Heart left ventricle (tissue), 16 donors: ENCODE results near the gene NOC3L. TPM values are rescaled to one million over a fixed set of nuclear protein-coding genes. Genes with fewer than 3 reads are reported as not detected.
A peak's percentile ranks its signal among the peaks of the same experiment; 100 is the strongest.

Source experiments
- ATAC-seq, 4 donors: fragments of 200-7000 bp; cut with Tn5 transposase; one replicate each; pipeline ENCODE4 v1.9.1; 2020 to 2022; ENCODE audit warnings: moderate library complexity in 4 of 4, mild to moderate bottlenecking in 3 of 4, moderate number of reproducible peaks in 1 of 4
- DNase-seq, 5 donors: peaks; one replicate each; pipeline ENCODE4 v3.0.0-alpha.2; 2020
- H3K27ac ChIP-seq, 12 donors: fragments of 200-600 bp; sonication (generic) in 4 of 12; one replicate each; pipeline versions ENCODE4 v1.5.0 to v1.8.0; 2016 to 2022; ENCODE audit warnings: mild to moderate bottlenecking in 2 of 12
- H3K27me3 ChIP-seq, 9 donors: fragments of 200-600 bp; sonication (generic) in 2 of 9; one replicate each; pipeline versions ENCODE4 v1.5.1 to v1.8.0; 2016 to 2022; ENCODE audit warnings: mild to moderate bottlenecking in 3 of 9
- H3K36me3 ChIP-seq, 9 donors: fragments of 200-600 bp; sonication (generic) in 2 of 9; one replicate each; pipeline versions ENCODE4 v1.5.0 to v1.8.0; 2018 to 2022; ENCODE audit warnings: mild to moderate bottlenecking in 2 of 9
- H3K4me1 ChIP-seq, 12 donors: fragments of 200-600 bp; sonication (generic) in 4 of 12; one replicate each; pipeline versions ENCODE4 v1.5.0 to v1.8.0; 2016 to 2022; ENCODE audit warnings: mild to moderate bottlenecking in 3 of 12
- H3K4me3 ChIP-seq, 12 donors: fragments of 200-600 bp; sonication (generic) in 4 of 12; one replicate each; pipeline versions ENCODE4 v1.5.0 to v1.8.0; 2017 to 2022; ENCODE audit warnings: mild to moderate bottlenecking in 9 of 12, moderate library complexity in 4 of 12
- H3K9me3 ChIP-seq, 12 donors: fragments of 200-600 bp; sonication (generic) in 4 of 12; one replicate each; pipeline versions ENCODE4 v1.5.0 to v1.8.0; 2016 to 2022; ENCODE audit warnings: mild to moderate bottlenecking in 1 of 12
- CTCF ChIP-seq, 12 donors: fragments of 200-600 bp; sonication (generic) in 4 of 12; IDR thresholded peaks; one replicate each; pipeline versions ENCODE4 v1.5.0 to v1.8.0; 2018 to 2022; ENCODE audit warnings: antibody characterized with exemption in 12 of 12, mild to moderate bottlenecking in 5 of 12
- POLR2A ChIP-seq, 2 donors: fragments of 450-650 bp; IDR thresholded peaks; one replicate each; pipeline ENCODE4 v1.6.1; 2017; ENCODE audit warnings: antibody characterized with exemption in 2 of 2, mild to moderate bottlenecking in 2 of 2, moderate library complexity in 2 of 2
- WGBS, 4 donors: extraction: QIAGEN DNeasy Blood & Tissue Kit in 2 of 4; methylation state at CpG; one replicate each; pipeline versions ENCODE4 v1.1.5 to v1.1.7; 2013 to 2018; 5-methylcytosine and 5-hydroxymethylcytosine counted together
- intact Hi-C, 10 donors: fragments of 100-400 bp; cut with DNase I; formaldehyde crosslinking; loops; one replicate each; pipeline versions ENCODE4 v1.11.1 to v1.14.2; 2022
- polyA plus RNA-seq, 2 donors: library from polyadenylated mRNA; stranded (reverse); fragments of 200-250 nt; gene quantifications; one replicate each; pipeline ENCODE4 v1.2.3, GENCODE V29; 2013
- total RNA-seq, 9 donors: library from RNA; depleted of rRNA in 2 of 9; stranded (reverse); fragments of >200 nt in 2 of 9; fragmentation: NEBNext Ultra II Directional in 3 of 9; extraction: Animal tissue kit (Norgen Biotek cat#: 25700) in 3 of 9; gene quantifications; one replicate each; pipeline versions ENCODE4 v1.1.0 to v1.2.4, GENCODE V29; 2016 to 2023
- donor health status: ischemic (EF 13 %, LVEDD 7.1; RV severe dilation, severe dysfunction).
- donor health status: healthy with polysubstance abuse.
- donor health status: DM: no; HTN: yes; CAD: no.
- donor health status: DM: no; HTN: no; CAD: no.
- donor health status: ischemic (EF 25% LVEDD 6.9; RV normal size, moderate dysfunction).
- donor health status: ischemic (EF 25% LVEDD 5.7; RV mildly dilated, moderate dysfunction).
- donor health status: healthy.
- donor health status: DM: yes; HTN: yes; CAD: no.
- donor health status: ischemic (EF 35%, LVEDD 5.7; RV mildly dilated, moderate dysfunction).
- donor health status: nonischemic (EF 11% LVEDD 7.7; RV severe dilation, severe dysfunction).
- donor health status: DM: yes; HTN: yes; CAD: no.
- donor health status: PGD.
- donor health status: ischemic (EF 29% LVEDD 5.4; RV normal size, mild dysfunction).
- donor health status: nonischemic (EF 23%, LVEDD 6.1; RV moderate dilation, normal function).

NOC3L gene
- total and polyA plus RNA-seq, 11 donors: 2.2 to 12.0 (median 8.2) TPM

- TF ChIP-seq POLR2A (IDR thresholded peaks at IDR 0.05): no peak
- no peak for TF ChIP-seq CTCF (IDR thresholded peaks at IDR 0.05)
- peak in 2 of 4 donors; percentile 35 to 45 for ATAC-seq
- peaks cover 0 to 6% (median 0%) of the 10 kb centered on the region in 9 donors for H3K27me3 ChIP-seq
- H3K36me3 ChIP-seq: no peaks in the 10 kb centered on the region
- H3K27ac ChIP-seq: peak overlapping the region; percentile 84 to 99 (median 94)
- H3K4me3 ChIP-seq: peak overlapping the region; percentile 73 to 99 (median 87)
- no peaks in the 10 kb centered on the region for H3K9me3 ChIP-seq
- DNase-seq: peak in 4 of 5 donors; percentile 26 to 70 (median 38)
- 0% methylated on average over 14 to 77 of the region's 77 CpGs for WGBS, 4 donors
- peaks cover 0 to 30% (median 17%) of the 10 kb centered on the region in 12 donors for H3K4me1 ChIP-seq
- intact Hi-C loops: loop anchor here in 9 of 10 donors (1.0 to 5.0 kb wide), 6 partner anchors 36 to 42 kb away; partner anchors contain the start of gene NOC3L (in 7 of the 9)
These were observed 40.2 kb upstream of the NOC3L start for GRCh38 chr10:94402843-94403379.

- intact Hi-C loops: loop anchor here in 9 of 10 donors (1.0 to 5.0 kb wide), 6 partner anchors 35 to 42 kb away; partner anchors contain the start of gene NOC3L (in 7 of the 9)
- 0 to 1% (median 1%) methylated on average over 26 to 56 of the region's 56 CpGs for WGBS, 4 donors
- Histone ChIP-seq H3K4me3 (peak within 1 kb of the TSS; percentile 73 to 99 (median 87)), H3K36me3 (no peaks in the 10 kb centered on the region), H3K27ac (peak within 1 kb of the TSS; percentile 84 to 99 (median 94)), H3K4me1 (peaks cover 0 to 29% (median 16%) of the 10 kb centered on the region in 12 donors), H3K9me3 (no peaks in the 10 kb centered on the region), H3K27me3 (peaks cover 0 to 10% (median 0%) of the 10 kb centered on the region in 9 donors)
- peak; percentile 96 to 97 (median 96) for DNase-seq
- ATAC-seq: peak; percentile 96 to 99 (median 98)
- TF ChIP-seq POLR2A (IDR thresholded peaks at IDR 0.05) (peak in 1 of 2 donors; percentile 63), CTCF (IDR thresholded peaks at IDR 0.05) (no peak)
These were observed 39.6 kb upstream of the NOC3L start, which contains the start of gene TBC1D12 for GRCh38 chr10:94402204-94402842. TSS of gene TBC1D12 (plus strand) at chr10:94402541. CDS start at chr10:94402614, 73 bp downstream.

GRCh38 chr10:94398762-94399161 is 36.0 kb upstream of the NOC3L start:
- DNase-seq (no peak), ATAC-seq (no peak)
- Histone ChIP-seq H3K36me3 (no peaks in the 10 kb centered on the region), H3K4me1 (peaks cover 0 to 3% (median 0%) of the 10 kb centered on the region in 12 donors), H3K27me3 (peaks cover 0 to 11% (median 0%) of the 10 kb centered on the region in 9 donors), H3K9me3 (no peaks in the 10 kb centered on the region), H3K4me3 (no peak overlapping the region), H3K27ac (no peak overlapping the region)
- intact Hi-C loops: no loop called here
- 88 to 92% (median 90%) methylated on average over 6 of the region's 6 CpGs for WGBS, 4 donors
- TF ChIP-seq CTCF (IDR thresholded peaks at IDR 0.05): no peak
- TF ChIP-seq POLR2A (IDR thresholded peaks at IDR 0.05): no peak
